Measurements from ENCODE around the gene STON2.
A peak's percentile ranks its signal among the peaks of the same experiment; 100 is the strongest.

The STON2 gene

DNA sequence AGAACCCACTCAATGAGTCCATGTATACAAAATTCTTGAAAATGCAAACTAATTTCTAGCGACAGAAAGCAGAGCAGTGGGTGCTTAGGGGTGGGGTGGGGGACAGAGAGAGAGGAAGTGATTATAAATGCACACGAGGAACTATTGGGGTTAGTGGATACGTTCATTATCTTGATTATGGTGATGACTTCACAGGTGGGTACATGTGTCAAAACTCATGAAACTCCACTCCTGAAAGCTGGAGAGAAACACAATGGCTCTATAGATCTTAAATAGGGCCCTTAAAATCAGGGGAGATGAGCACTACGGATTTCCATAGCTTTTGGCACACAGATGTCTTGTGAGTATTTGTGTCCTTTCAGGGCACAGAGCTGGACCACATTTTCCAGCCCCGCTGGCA, 59.9 kb downstream of the STON2 start:
- no CpG with 5 or more reads among the region's 5 CpGs for WGBS, 2 donors (ENCODE audit: extremely low coverage in 2 of 2, insufficient read length in 2 of 2, insufficient replicate concordance in 1 of 2)
- H3K4ac ChIP-seq (ENCODE audit: low read length) = no peak overlapping the region
- H3K4me1 ChIP-seq (ENCODE audit: control insufficient read depth in 2 of 2, insufficient read depth in 1 of 2, low read depth in 1 of 2, low read length in 2 of 2) = peaks cover 4 to 17% of the 10 kb centered on the region in 2 donors

DNA sequence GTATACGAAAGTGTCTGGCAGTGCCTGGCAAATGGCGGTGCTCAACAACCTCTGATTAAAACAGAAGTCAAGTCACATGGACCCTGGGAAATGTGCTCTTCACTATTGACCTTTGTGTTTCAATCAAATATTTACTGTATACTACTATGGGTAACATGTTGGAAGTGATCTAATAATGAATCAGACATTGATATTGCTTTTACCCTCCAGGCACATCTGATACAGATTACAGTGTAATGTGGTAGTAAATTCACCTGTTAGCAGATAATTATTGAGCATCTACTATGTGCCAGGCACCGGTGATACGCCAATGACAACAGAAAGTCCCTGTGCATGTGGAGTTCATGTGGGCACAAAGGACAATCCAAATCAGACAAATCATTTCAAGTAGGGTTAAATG, 63.1 kb downstream of the STON2 start:
- WGBS, 2 donors (ENCODE audit: extremely low coverage in 2 of 2, insufficient read length in 2 of 2, insufficient replicate concordance in 1 of 2) = no CpG with 5 or more reads among the region's 4 CpGs
- Histone ChIP-seq H3K79me1 (ENCODE audit: low read depth, low read length) (no peaks in the 10 kb centered on the region), H3K4me1 (ENCODE audit: control insufficient read depth in 2 of 2, insufficient read depth in 1 of 2, low read depth in 1 of 2, low read length in 2 of 2) (peaks cover 3% of the 10 kb centered on the region in 2 donors), H3K27ac (replicated peaks; ENCODE audit: low read length) (no peak overlapping the region), H2AK5ac (ENCODE audit: low read depth, low read length) (no peak overlapping the region), H4K91ac (ENCODE audit: low read depth, low read length, poor library complexity) (no peak overlapping the region), H3K36me3 (replicated peaks in 1 of 2; ENCODE audit: control insufficient read depth in 2 of 2, insufficient read depth in 2 of 2, low read length in 2 of 2) (peaks cover 0 to 3% of the 10 kb centered on the region in 2 donors), H3K4me3 (ENCODE audit: low read length in 2 of 2) (no peak overlapping the region), H2AFZ (ENCODE audit: low read length) (no peak overlapping the region), H2BK12ac (ENCODE audit: low read length) (no peak overlapping the region), H3K4ac (ENCODE audit: low read length) (no peak overlapping the region), H2BK15ac (ENCODE audit: low read length) (no peak overlapping the region), H2BK120ac (ENCODE audit: low read depth, low read length) (no peak overlapping the region), H3K9ac (ENCODE audit: low read depth, low read length, poor library complexity) (no peak overlapping the region), H2BK5ac (ENCODE audit: low read length) (no peak overlapping the region), H3K23ac (ENCODE audit: low read depth, low read length, poor library complexity) (no peak overlapping the region), H3K27me3 (ENCODE audit: control insufficient read depth in 3 of 3, insufficient read depth in 3 of 3, low read depth in 1 of 3, low read length in 3 of 3) (no peaks in the 10 kb centered on the region), H3K4me2 (ENCODE audit: insufficient read depth, low read length, poor library complexity, severe bottlenecking) (no peak overlapping the region), H3K9me3 (replicated peaks in 1 of 2; ENCODE audit: control insufficient read depth in 2 of 2, insufficient read depth in 1 of 2, low read depth in 1 of 2, low read length in 2 of 2) (no peaks in the 10 kb centered on the region), H3K18ac (ENCODE audit: low read length) (no peak overlapping the region), H4K8ac (ENCODE audit: low read depth, low read length) (no peak overlapping the region), H3K14ac (ENCODE audit: low read length) (no peak overlapping the region)
- no peak for DNase-seq (ENCODE audit: low spot score)

More for the DNA sequence above, 59.9 kb downstream of the STON2 start:
- Histone ChIP-seq H2AK5ac (ENCODE audit: low read depth, low read length) (no peak overlapping the region), H3K4me2 (ENCODE audit: insufficient read depth, low read length, poor library complexity, severe bottlenecking) (no peak overlapping the region), H2BK12ac (ENCODE audit: low read length) (no peak overlapping the region), H3K36me3 (replicated peaks in 1 of 2; ENCODE audit: control insufficient read depth in 2 of 2, insufficient read depth in 2 of 2, low read length in 2 of 2) (no peaks in the 10 kb centered on the region), H3K18ac (ENCODE audit: low read length) (peak overlapping the region; percentile 40), H3K9ac (ENCODE audit: low read depth, low read length, poor library complexity) (no peak overlapping the region), H3K9me3 (replicated peaks in 1 of 2; ENCODE audit: control insufficient read depth in 2 of 2, insufficient read depth in 1 of 2, low read depth in 1 of 2, low read length in 2 of 2) (no peaks in the 10 kb centered on the region), H4K8ac (ENCODE audit: low read depth, low read length) (no peak overlapping the region), H3K23ac (ENCODE audit: low read depth, low read length, poor library complexity) (no peak overlapping the region), H3K27me3 (ENCODE audit: control insufficient read depth in 3 of 3, insufficient read depth in 3 of 3, low read depth in 1 of 3, low read length in 3 of 3) (no peaks in the 10 kb centered on the region), H3K27ac (replicated peaks; ENCODE audit: low read length) (no peak overlapping the region), H3K4me3 (ENCODE audit: low read length in 2 of 2) (no peak overlapping the region), H3K79me1 (ENCODE audit: low read depth, low read length) (no peaks in the 10 kb centered on the region), H2BK120ac (ENCODE audit: low read depth, low read length) (no peak overlapping the region), H3K14ac (ENCODE audit: low read length) (no peak overlapping the region), H4K91ac (ENCODE audit: low read depth, low read length, poor library complexity) (peak overlapping the region; percentile 83), H2BK5ac (ENCODE audit: low read length) (no peak overlapping the region), H2BK15ac (ENCODE audit: low read length) (no peak overlapping the region), H2AFZ (ENCODE audit: low read length) (no peak overlapping the region)
- no peak for DNase-seq (ENCODE audit: low spot score)

GRCh38 chr14:81336009-81336408, 64.1 kb downstream of the STON2 start:
- H2BK15ac ChIP-seq (ENCODE audit: low read length) = no peak overlapping the region
- no peaks in the 10 kb centered on the region for H3K79me1 ChIP-seq (ENCODE audit: low read depth, low read length)
- H3K4me1 ChIP-seq (ENCODE audit: control insufficient read depth in 2 of 2, insufficient read depth in 1 of 2, low read depth in 1 of 2, low read length in 2 of 2) = peaks cover 11% of the 10 kb centered on the region in 2 donors
- no peak overlapping the region for H3K14ac ChIP-seq (ENCODE audit: low read length)
- no peak overlapping the region for H2BK5ac ChIP-seq (ENCODE audit: low read length)
- H3K27me3 ChIP-seq (ENCODE audit: control insufficient read depth in 3 of 3, insufficient read depth in 3 of 3, low read depth in 1 of 3, low read length in 3 of 3) = no peaks in the 10 kb centered on the region
- H4K91ac ChIP-seq (ENCODE audit: low read depth, low read length, poor library complexity) = no peak overlapping the region
- H2AFZ ChIP-seq (ENCODE audit: low read length) = no peak overlapping the region
- no peak for DNase-seq (ENCODE audit: low spot score)
- no peak overlapping the region for H2BK12ac ChIP-seq (ENCODE audit: low read length)
- no peaks in the 10 kb centered on the region for H3K9me3 ChIP-seq (replicated peaks in 1 of 2; ENCODE audit: control insufficient read depth in 2 of 2, insufficient read depth in 1 of 2, low read depth in 1 of 2, low read length in 2 of 2)
- H3K18ac ChIP-seq (ENCODE audit: low read length) = no peak overlapping the region
- H3K9ac ChIP-seq (ENCODE audit: low read depth, low read length, poor library complexity) = no peak overlapping the region
- no peak overlapping the region for H3K4me2 ChIP-seq (ENCODE audit: insufficient read depth, low read length, poor library complexity, severe bottlenecking)
- H2BK120ac ChIP-seq (ENCODE audit: low read depth, low read length) = no peak overlapping the region
- no peak overlapping the region for H3K4me3 ChIP-seq (ENCODE audit: low read length in 2 of 2)
- WGBS, 2 donors (ENCODE audit: extremely low coverage in 2 of 2, insufficient read length in 2 of 2, insufficient replicate concordance in 1 of 2) = no CpG with 5 or more reads among the region's 3 CpGs
- H4K8ac ChIP-seq (ENCODE audit: low read depth, low read length) = no peak overlapping the region
- H2AK5ac ChIP-seq (ENCODE audit: low read depth, low read length) = no peak overlapping the region
- H3K36me3 ChIP-seq (replicated peaks in 1 of 2; ENCODE audit: control insufficient read depth in 2 of 2, insufficient read depth in 2 of 2, low read length in 2 of 2) = peaks cover 0 to 3% of the 10 kb centered on the region in 2 donors
- H3K4ac ChIP-seq (ENCODE audit: low read length) = no peak overlapping the region
- no peak overlapping the region for H3K27ac ChIP-seq (replicated peaks; ENCODE audit: low read length)
- H3K23ac ChIP-seq (ENCODE audit: low read depth, low read length, poor library complexity) = no peak overlapping the region

GRCh38 chr14:81332725-81333124, 67.4 kb downstream of the STON2 start:
- no peak overlapping the region for H2AK5ac ChIP-seq (ENCODE audit: low read depth, low read length)
- no peaks in the 10 kb centered on the region for H3K79me1 ChIP-seq (ENCODE audit: low read depth, low read length)
- peaks cover 9 to 15% of the 10 kb centered on the region in 2 donors for H3K4me1 ChIP-seq (ENCODE audit: control insufficient read depth in 2 of 2, insufficient read depth in 1 of 2, low read depth in 1 of 2, low read length in 2 of 2)
- no peak overlapping the region for H3K18ac ChIP-seq (ENCODE audit: low read length)
- DNase-seq (ENCODE audit: low spot score) = no peak
- H3K4me3 ChIP-seq (ENCODE audit: low read length in 2 of 2) = no peak overlapping the region
- H3K9ac ChIP-seq (ENCODE audit: low read depth, low read length, poor library complexity) = no peak overlapping the region
- H3K4me2 ChIP-seq (ENCODE audit: insufficient read depth, low read length, poor library complexity, severe bottlenecking) = no peak overlapping the region
- no peaks in the 10 kb centered on the region for H3K9me3 ChIP-seq (replicated peaks in 1 of 2; ENCODE audit: control insufficient read depth in 2 of 2, insufficient read depth in 1 of 2, low read depth in 1 of 2, low read length in 2 of 2)
- H3K4ac ChIP-seq (ENCODE audit: low read length) = no peak overlapping the region
- H3K14ac ChIP-seq (ENCODE audit: low read length) = no peak overlapping the region
- H3K27me3 ChIP-seq (ENCODE audit: control insufficient read depth in 3 of 3, insufficient read depth in 3 of 3, low read depth in 1 of 3, low read length in 3 of 3) = no peaks in the 10 kb centered on the region
- H4K8ac ChIP-seq (ENCODE audit: low read depth, low read length) = no peak overlapping the region
- H2BK5ac ChIP-seq (ENCODE audit: low read length) = no peak overlapping the region
- peaks cover 0 to 3% of the 10 kb centered on the region in 2 donors for H3K36me3 ChIP-seq (replicated peaks in 1 of 2; ENCODE audit: control insufficient read depth in 2 of 2, insufficient read depth in 2 of 2, low read length in 2 of 2)
- no peak overlapping the region for H2BK12ac ChIP-seq (ENCODE audit: low read length)
- H3K23ac ChIP-seq (ENCODE audit: low read depth, low read length, poor library complexity) = no peak overlapping the region
- no CpG with 5 or more reads among the region's 1 CpG for WGBS, 2 donors (ENCODE audit: extremely low coverage in 2 of 2, insufficient read length in 2 of 2, insufficient replicate concordance in 1 of 2)
- no peak overlapping the region for H2BK15ac ChIP-seq (ENCODE audit: low read length)
- no peak overlapping the region for H2AFZ ChIP-seq (ENCODE audit: low read length)
- no peak overlapping the region for H4K91ac ChIP-seq (ENCODE audit: low read depth, low read length, poor library complexity)
- no peak overlapping the region for H2BK120ac ChIP-seq (ENCODE audit: low read depth, low read length)
- H3K27ac ChIP-seq (replicated peaks; ENCODE audit: low read length) = no peak overlapping the region
